ENCODE data around the gene NVL. TPM values are rescaled to one million over a fixed set of nuclear protein-coding genes. Genes with fewer than 3 reads are reported as not detected.

Gene NVL
- total and polyA plus RNA-seq, 3 experiments from 2014 or later, result 23.0 to 46.5 (median 41.6) TPM

- no peak overlapping the region for H3K27ac ChIP-seq (ENCODE audit: low read depth, low read length)
- H3K4me1 ChIP-seq (ENCODE audit: insufficient read depth, low read length), result peaks cover 30% of the 10 kb centered on the region
- Mint-ChIP-seq H3K27ac (peak overlapping the region in 7 of 8 donors; percentile 12 to 95 (median 86)), H3K4me1 (peaks cover 27 to 39% (median 34%) of the 10 kb centered on the region in 3 donors), H3K4me3 (peak overlapping the region in 2 of 7 donors; percentile 19 to 20), H3K36me3 (peaks cover 0 to 18% (median 2%) of the 10 kb centered on the region in 3 donors), H3K9me3 (no peaks in the 10 kb centered on the region), H3K27me3 (no peaks in the 10 kb centered on the region)
- no peaks in the 10 kb centered on the region for H3K9me3 ChIP-seq (ENCODE audit: low read length)
- POLR2A ChIA-PET, result no interaction called here
- H3K36me3 ChIP-seq (ENCODE audit: insufficient read depth, low read length), result no peaks in the 10 kb centered on the region
- DNase-seq, result no peak
- CTCF ChIA-PET, result interaction anchor here (1.6 to 2.6 kb wide), 2 partner anchors 12 to 65 kb away, joined by 3 to 8 read pairs; no protein-coding TSS in a partner anchor
- no peaks in the 10 kb centered on the region for H3K27me3 ChIP-seq (ENCODE audit: insufficient read depth, low read length, poor library complexity, severe bottlenecking)
- H3K4me3 ChIP-seq (ENCODE audit: low read length), result no peak overlapping the region
Observed at GRCh38 chr1:224180783-224181452, 149.1 kb downstream of the NVL start.

GRCh38 chr1:224178894-224179293 lies 151.1 kb downstream of the NVL start:
- Histone ChIP-seq H3K4me1 (ENCODE audit: insufficient read depth, low read length) (peaks cover 10% of the 10 kb centered on the region), H3K36me3 (ENCODE audit: insufficient read depth, low read length) (no peaks in the 10 kb centered on the region), H3K4me3 (ENCODE audit: low read length) (no peak overlapping the region), H3K27me3 (ENCODE audit: insufficient read depth, low read length, poor library complexity, severe bottlenecking) (no peaks in the 10 kb centered on the region), H3K9me3 (ENCODE audit: low read length) (no peaks in the 10 kb centered on the region), H3K27ac (ENCODE audit: low read depth, low read length) (no peak overlapping the region)
- ChIA-PET CTCF (interaction anchor here (0.7 to 1.1 kb wide), 2 partner anchors 10 to 37 kb away, joined by 3 read pairs; no protein-coding TSS in a partner anchor), POLR2A (interaction anchor here (0.6 kb wide), 1 partner anchor 146 kb away, joined by 3 read pairs; no protein-coding TSS in a partner anchor)
- Mint-ChIP-seq H3K4me3 (peak overlapping the region in 1 of 7 donors; percentile 7), H3K9me3 (no peaks in the 10 kb centered on the region), H3K36me3 (peaks cover 0 to 7% (median 0%) of the 10 kb centered on the region in 3 donors), H3K4me1 (peaks cover 12 to 20% (median 14%) of the 10 kb centered on the region in 3 donors), H3K27ac (no peak overlapping the region), H3K27me3 (no peaks in the 10 kb centered on the region)
- no peak for DNase-seq

DNA sequence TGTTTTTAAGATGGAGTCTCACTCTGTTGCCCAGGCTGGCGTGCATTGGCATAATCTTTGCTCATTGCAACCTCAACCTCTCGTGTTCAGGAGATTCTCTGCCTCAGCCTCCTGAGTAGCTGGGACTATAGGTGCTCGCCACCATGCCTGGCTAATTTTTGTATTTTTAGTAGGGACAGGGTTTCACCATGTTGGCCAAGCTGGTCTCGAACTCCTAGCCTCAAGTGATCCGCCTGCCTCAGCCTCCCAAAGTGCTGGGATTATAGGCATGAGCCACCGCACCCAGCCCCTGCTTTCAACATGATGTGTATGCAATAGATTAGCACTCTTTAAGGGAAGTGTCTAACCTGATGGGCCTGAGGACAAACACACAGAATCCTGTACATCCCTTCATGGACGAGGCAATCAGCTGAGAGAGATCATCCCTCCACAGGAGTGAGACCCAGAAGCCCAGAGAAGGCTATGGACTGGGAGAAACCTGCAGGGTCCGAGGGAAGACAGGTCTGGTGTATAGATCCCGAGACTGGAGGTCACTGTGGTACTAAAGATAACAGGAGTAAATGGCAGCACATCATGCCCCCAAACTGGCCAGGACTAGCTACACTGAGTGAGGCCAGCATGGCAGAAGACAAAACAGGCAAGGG lies 152.5 kb downstream of the NVL start:
- Mint-ChIP-seq H3K4me1 (peaks cover 11 to 17% (median 13%) of the 10 kb centered on the region in 3 donors), H3K4me3 (no peak overlapping the region), H3K9me3 (no peaks in the 10 kb centered on the region), H3K36me3 (peaks cover 0 to 2% (median 0%) of the 10 kb centered on the region in 3 donors), H3K27me3 (no peaks in the 10 kb centered on the region), H3K27ac (no peak overlapping the region)
- peaks cover 10% of the 10 kb centered on the region for H3K4me1 ChIP-seq (ENCODE audit: insufficient read depth, low read length)
- ChIA-PET POLR2A (no interaction called here), CTCF (no interaction called here)
- DNase-seq, result no peak
- no peaks in the 10 kb centered on the region for H3K27me3 ChIP-seq (ENCODE audit: insufficient read depth, low read length, poor library complexity, severe bottlenecking)
- no peaks in the 10 kb centered on the region for H3K36me3 ChIP-seq (ENCODE audit: insufficient read depth, low read length)
- H3K4me3 ChIP-seq (ENCODE audit: low read length), result no peak overlapping the region
- H3K27ac ChIP-seq (ENCODE audit: low read depth, low read length), result no peak overlapping the region
- H3K9me3 ChIP-seq (ENCODE audit: low read length), result no peaks in the 10 kb centered on the region

Other genes starting within 250 kb of the NVL start
- 10 to 100 TPM; 31.6 to 32.2 TPM for gene FBXO28, start 216.1 kb downstream of the NVL start, total RNA-seq
- 16.8 TPM for gene FBXO28, start 216.1 kb downstream of the NVL start, polyA plus RNA-seq
- gene DEGS1, start 146.9 kb downstream of the NVL start, total RNA-seq, result 10 to 100 TPM; 46.4 to 46.9 TPM
- gene DEGS1, start 146.9 kb downstream of the NVL start, polyA plus RNA-seq, result 111 TPM
- 10 to 100 TPM; 45.7 to 53.9 TPM for gene CNIH4, start 26.7 kb upstream of the NVL start, total RNA-seq
- 49.3 TPM for gene CNIH4, start 26.7 kb upstream of the NVL start, polyA plus RNA-seq
- 10 to 100 TPM; 65.8 to 66.1 TPM for gene WDR26, start 104.6 kb upstream of the NVL start, total RNA-seq
- gene WDR26, start 104.6 kb upstream of the NVL start, polyA plus RNA-seq, result 5.6 TPM